ENCODE results near the gene GRM8. TPM values are rescaled to one million over a fixed set of nuclear protein-coding genes. Genes with fewer than 3 reads are reported as not detected.

GRM8 gene
- total and polyA plus RNA-seq, 2 donors = 0.27 to 0.38 TPM

- Histone ChIP-seq H3K27ac (ENCODE audit: low read depth in 1 of 2, low read length in 1 of 2) (no peak overlapping the region), H3K36me3 (ENCODE audit: control insufficient read depth in 2 of 2, insufficient read depth in 2 of 2, low read length in 1 of 2) (no peaks in the 10 kb centered on the region), H3K27me3 (ENCODE audit: control insufficient read depth in 2 of 2, insufficient read depth in 1 of 2, low read length in 1 of 2) (no peaks in the 10 kb centered on the region), H3K4me1 (ENCODE audit: control insufficient read depth in 2 of 2, insufficient read depth in 2 of 2, low read length in 2 of 2) (no peaks in the 10 kb centered on the region), H3K4me3 (ENCODE audit: low read length in 2 of 2) (no peak overlapping the region), H3K9me3 (ENCODE audit: control insufficient read depth in 2 of 2, insufficient read depth in 1 of 2, low read length in 1 of 2) (no peaks in the 10 kb centered on the region)
- no peak for DNase-seq (ENCODE audit: low read depth in 6 of 9, low spot score in 9 of 9)
- WGBS = 79% methylated on average over 2 of the region's 2 CpGs
These were observed 757.0 kb downstream of the GRM8 start for GRCh38 chr7:126495733-126496132.

GRCh38 chr7:126495001-126495400 is 757.7 kb downstream of the GRM8 start:
- Histone ChIP-seq H3K27me3 (ENCODE audit: control insufficient read depth in 2 of 2, insufficient read depth in 1 of 2, low read length in 1 of 2) (no peaks in the 10 kb centered on the region), H3K27ac (ENCODE audit: low read depth in 1 of 2, low read length in 1 of 2) (no peak overlapping the region), H3K36me3 (ENCODE audit: control insufficient read depth in 2 of 2, insufficient read depth in 2 of 2, low read length in 1 of 2) (no peaks in the 10 kb centered on the region), H3K9me3 (ENCODE audit: control insufficient read depth in 2 of 2, insufficient read depth in 1 of 2, low read length in 1 of 2) (no peaks in the 10 kb centered on the region), H3K4me1 (ENCODE audit: control insufficient read depth in 2 of 2, insufficient read depth in 2 of 2, low read length in 2 of 2) (no peaks in the 10 kb centered on the region), H3K4me3 (ENCODE audit: low read length in 2 of 2) (no peak overlapping the region)
- whole genome bisulfite sequencing = 39% methylated on average over 1 of the region's 1 CpG
- DNase-seq (ENCODE audit: low read depth in 6 of 9, low spot score in 9 of 9) = no peak

GRCh38 chr7:126493801-126494200 is 758.9 kb downstream of the GRM8 start:
- WGBS = 43% methylated on average over 2 of the region's 2 CpGs
- Histone ChIP-seq H3K9me3 (ENCODE audit: control insufficient read depth in 2 of 2, insufficient read depth in 1 of 2, low read length in 1 of 2) (no peaks in the 10 kb centered on the region), H3K4me3 (ENCODE audit: low read length in 2 of 2) (no peak overlapping the region), H3K27ac (ENCODE audit: low read depth in 1 of 2, low read length in 1 of 2) (no peak overlapping the region), H3K27me3 (ENCODE audit: control insufficient read depth in 2 of 2, insufficient read depth in 1 of 2, low read length in 1 of 2) (no peaks in the 10 kb centered on the region), H3K36me3 (ENCODE audit: control insufficient read depth in 2 of 2, insufficient read depth in 2 of 2, low read length in 1 of 2) (no peaks in the 10 kb centered on the region), H3K4me1 (ENCODE audit: control insufficient read depth in 2 of 2, insufficient read depth in 2 of 2, low read length in 2 of 2) (no peaks in the 10 kb centered on the region)
- DNase-seq (ENCODE audit: low read depth in 6 of 9, low spot score in 9 of 9) = no peak

GRCh38 chr7:126489874-126490273 is 762.9 kb downstream of the GRM8 start:
- H3K27ac ChIP-seq (ENCODE audit: low read depth in 1 of 2, low read length in 1 of 2) = no peak overlapping the region
- H3K36me3 ChIP-seq (ENCODE audit: control insufficient read depth in 2 of 2, insufficient read depth in 2 of 2, low read length in 1 of 2) = no peaks in the 10 kb centered on the region
- DNase-seq (ENCODE audit: low read depth in 6 of 9, low spot score in 9 of 9) = no peak
- no peaks in the 10 kb centered on the region for H3K9me3 ChIP-seq (ENCODE audit: control insufficient read depth in 2 of 2, insufficient read depth in 1 of 2, low read length in 1 of 2)
- no peaks in the 10 kb centered on the region for H3K4me1 ChIP-seq (ENCODE audit: control insufficient read depth in 2 of 2, insufficient read depth in 2 of 2, low read length in 2 of 2)
- H3K27me3 ChIP-seq (ENCODE audit: control insufficient read depth in 2 of 2, insufficient read depth in 1 of 2, low read length in 1 of 2) = no peaks in the 10 kb centered on the region
- WGBS = 96% methylated on average over 2 of the region's 2 CpGs
- H3K4me3 ChIP-seq (ENCODE audit: low read length in 2 of 2) = no peak overlapping the region

- Histone ChIP-seq H3K27ac (ENCODE audit: low read depth in 1 of 2, low read length in 1 of 2) (no peak overlapping the region), H3K27me3 (ENCODE audit: control insufficient read depth in 2 of 2, insufficient read depth in 1 of 2, low read length in 1 of 2) (no peaks in the 10 kb centered on the region), H3K4me3 (ENCODE audit: low read length in 2 of 2) (no peak overlapping the region), H3K4me1 (ENCODE audit: control insufficient read depth in 2 of 2, insufficient read depth in 2 of 2, low read length in 2 of 2) (no peaks in the 10 kb centered on the region), H3K9me3 (ENCODE audit: control insufficient read depth in 2 of 2, insufficient read depth in 1 of 2, low read length in 1 of 2) (no peaks in the 10 kb centered on the region), H3K36me3 (ENCODE audit: control insufficient read depth in 2 of 2, insufficient read depth in 2 of 2, low read length in 1 of 2) (no peaks in the 10 kb centered on the region)
- DNase-seq (ENCODE audit: low read depth in 6 of 9, low spot score in 9 of 9) = no peak
- WGBS = 76% methylated on average over 4 of the region's 4 CpGs
These were observed 764.9 kb downstream of the GRM8 start for GRCh38 chr7:126487728-126488442.

GRCh38 chr7:126486806-126487205 is 765.9 kb downstream of the GRM8 start:
- H3K27me3 ChIP-seq (ENCODE audit: control insufficient read depth in 2 of 2, insufficient read depth in 1 of 2, low read length in 1 of 2) = no peaks in the 10 kb centered on the region
- no peak overlapping the region for H3K27ac ChIP-seq (ENCODE audit: low read depth in 1 of 2, low read length in 1 of 2)
- H3K36me3 ChIP-seq (ENCODE audit: control insufficient read depth in 2 of 2, insufficient read depth in 2 of 2, low read length in 1 of 2) = no peaks in the 10 kb centered on the region
- H3K4me3 ChIP-seq (ENCODE audit: low read length in 2 of 2) = no peak overlapping the region
- no peak for DNase-seq (ENCODE audit: low read depth in 6 of 9, low spot score in 9 of 9)
- H3K4me1 ChIP-seq (ENCODE audit: control insufficient read depth in 2 of 2, insufficient read depth in 2 of 2, low read length in 2 of 2) = no peaks in the 10 kb centered on the region
- H3K9me3 ChIP-seq (ENCODE audit: control insufficient read depth in 2 of 2, insufficient read depth in 1 of 2, low read length in 1 of 2) = no peaks in the 10 kb centered on the region

- no peaks in the 10 kb centered on the region for H3K4me1 ChIP-seq (ENCODE audit: control insufficient read depth in 2 of 2, insufficient read depth in 2 of 2, low read length in 2 of 2)
- H3K36me3 ChIP-seq (ENCODE audit: control insufficient read depth in 2 of 2, insufficient read depth in 2 of 2, low read length in 1 of 2) = no peaks in the 10 kb centered on the region
- no peaks in the 10 kb centered on the region for H3K9me3 ChIP-seq (ENCODE audit: control insufficient read depth in 2 of 2, insufficient read depth in 1 of 2, low read length in 1 of 2)
- H3K27ac ChIP-seq (ENCODE audit: low read depth in 1 of 2, low read length in 1 of 2) = no peak overlapping the region
- DNase-seq (ENCODE audit: low read depth in 6 of 9, low spot score in 9 of 9) = no peak
- 78% methylated on average over 4 of the region's 4 CpGs for WGBS
- H3K4me3 ChIP-seq (ENCODE audit: low read length in 2 of 2) = no peak overlapping the region
- no peaks in the 10 kb centered on the region for H3K27me3 ChIP-seq (ENCODE audit: control insufficient read depth in 2 of 2, insufficient read depth in 1 of 2, low read length in 1 of 2)
These were observed 767.0 kb downstream of the GRM8 start for GRCh38 chr7:126485791-126486190.

- H3K27ac ChIP-seq (ENCODE audit: low read depth in 1 of 2, low read length in 1 of 2) = no peak overlapping the region
- peaks cover 0 to 3% of the 10 kb centered on the region in 2 donors for H3K9me3 ChIP-seq (ENCODE audit: control insufficient read depth in 2 of 2, insufficient read depth in 1 of 2, low read length in 1 of 2)
- no peaks in the 10 kb centered on the region for H3K4me1 ChIP-seq (ENCODE audit: control insufficient read depth in 2 of 2, insufficient read depth in 2 of 2, low read length in 2 of 2)
- 90% methylated on average over 3 of the region's 3 CpGs for WGBS
- no peak overlapping the region for H3K4me3 ChIP-seq (ENCODE audit: low read length in 2 of 2)
- DNase-seq (ENCODE audit: low read depth in 6 of 9, low spot score in 9 of 9) = no peak
- no peaks in the 10 kb centered on the region for H3K27me3 ChIP-seq (ENCODE audit: control insufficient read depth in 2 of 2, insufficient read depth in 1 of 2, low read length in 1 of 2)
- no peaks in the 10 kb centered on the region for H3K36me3 ChIP-seq (ENCODE audit: control insufficient read depth in 2 of 2, insufficient read depth in 2 of 2, low read length in 1 of 2)
These were observed 768.8 kb downstream of the GRM8 start for GRCh38 chr7:126483972-126484371.

- no peaks in the 10 kb centered on the region for H3K27me3 ChIP-seq (ENCODE audit: control insufficient read depth in 2 of 2, insufficient read depth in 1 of 2, low read length in 1 of 2)
- no peaks in the 10 kb centered on the region for H3K36me3 ChIP-seq (ENCODE audit: control insufficient read depth in 2 of 2, insufficient read depth in 2 of 2, low read length in 1 of 2)
- H3K27ac ChIP-seq (ENCODE audit: low read depth in 1 of 2, low read length in 1 of 2) = no peak overlapping the region
- H3K4me1 ChIP-seq (ENCODE audit: control insufficient read depth in 2 of 2, insufficient read depth in 2 of 2, low read length in 2 of 2) = no peaks in the 10 kb centered on the region
- no peak for DNase-seq (ENCODE audit: low read depth in 6 of 9, low spot score in 9 of 9)
- no peak overlapping the region for H3K4me3 ChIP-seq (ENCODE audit: low read length in 2 of 2)
- peaks cover 0 to 14% of the 10 kb centered on the region in 2 donors for H3K9me3 ChIP-seq (ENCODE audit: control insufficient read depth in 2 of 2, insufficient read depth in 1 of 2, low read length in 1 of 2)
These were observed 779.9 kb downstream of the GRM8 start for GRCh38 chr7:126472825-126473224.
